ENCODE data around the gene TLK2.

DNA sequence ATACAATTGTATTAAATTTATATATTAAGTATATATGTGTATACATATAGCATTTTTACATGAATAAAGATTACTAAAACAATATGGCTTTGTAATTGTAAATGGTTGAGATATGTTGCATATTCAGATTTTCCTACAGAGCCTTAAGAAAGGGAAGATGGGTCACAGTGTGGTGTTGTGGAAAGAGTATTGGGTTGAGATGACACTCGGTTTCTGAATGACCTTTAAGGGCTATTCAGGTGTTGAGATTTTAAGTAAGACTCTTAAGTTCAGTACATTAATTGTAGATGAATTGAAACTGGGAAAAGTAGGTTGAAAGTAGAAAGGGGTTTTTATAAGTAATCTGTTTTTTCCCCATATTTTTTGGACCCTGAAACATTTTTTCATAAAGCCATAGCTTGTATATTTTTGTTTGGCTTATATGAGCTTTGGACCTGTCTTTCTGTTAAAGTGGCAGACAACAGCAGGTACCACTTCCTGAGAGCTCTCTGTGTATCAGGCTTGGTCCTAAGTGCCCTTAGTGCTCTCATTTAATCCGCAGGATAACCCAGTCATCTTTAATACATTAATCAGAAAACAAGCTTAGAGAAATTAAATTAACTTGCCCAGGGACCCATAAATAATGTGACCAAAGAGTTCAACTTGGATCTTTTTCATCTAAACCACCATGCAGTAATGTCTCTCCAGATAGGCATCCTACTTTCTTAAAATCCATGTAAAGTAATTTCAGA lies 100.3 kb downstream of the TLK2 start:
- TF ChIP-seq CTCF (conservative IDR thresholded peaks at IDR 0.05; ENCODE audit: low read length) (no peak), EZH2phosphoT487 (IDR thresholded peaks at IDR 0.05; ENCODE audit: borderline replicate concordance, low read depth, low read length) (no peak)

Data from OCI-LY7 (cell line).